ENCODE measurements around the gene ZNF335.

GRCh38 chr20:45909336-45909808, 62.6 kb downstream of the ZNF335 start:
- TF ChIP-seq CTCF (IDR thresholded peaks at IDR 0.05), result no peak
- TF ChIP-seq POLR2A (IDR thresholded peaks at IDR 0.05), result no peak
- TF ChIP-seq EP300 (IDR thresholded peaks at IDR 0.05), result no peak

Data from ovary (tissue), 3 donors.